Tongue (tissue), 2 donors: ENCODE results near the gene PHOX2B. TPM values are rescaled to one million over a fixed set of nuclear protein-coding genes. Genes with fewer than 3 reads are reported as not detected.
"Not testable (repeated sequence)": the region's sequence is repeated elsewhere in the genome, so short reads cannot be mapped to it uniquely, and the experiment has no call there.

Experiments
- DNase-seq: peaks from one replicate; pipeline ENCODE4 v3.0.0-alpha.2; 2015
- total RNA-seq: library from RNA; depleted of rRNA; stranded (reverse); fragments of >200 nt; gene quantifications from one replicate; pipeline ENCODE4 v1.2.3, GENCODE V29; 2014

The PHOX2B gene
- total RNA-seq, 1 donor from 2014 or later: not detected

DNA sequence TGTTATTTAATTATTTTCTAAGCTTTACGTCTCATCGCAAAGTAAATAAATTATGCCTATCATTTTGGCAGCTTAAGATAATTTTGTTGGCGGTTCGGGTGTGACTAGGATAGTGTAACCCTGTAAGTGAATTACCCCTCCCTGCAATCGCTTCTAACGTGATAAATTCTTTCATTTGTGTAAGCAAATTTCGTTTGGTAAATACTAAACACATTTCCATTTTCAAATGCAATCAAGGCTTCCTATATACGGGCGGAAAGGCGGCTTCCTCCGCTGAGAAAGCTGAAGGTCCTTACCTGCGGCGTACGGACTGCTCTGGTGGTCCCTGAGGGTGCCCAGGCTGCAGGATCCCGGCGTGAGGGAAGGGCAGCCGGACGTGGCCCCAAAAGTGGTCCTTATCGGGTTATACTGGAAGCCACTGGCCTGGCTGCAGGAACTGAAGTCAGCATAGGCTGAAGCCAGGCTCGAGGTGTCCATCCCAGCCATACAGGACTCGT, 403 bp downstream of the PHOX2B start:
- DNase-seq: no peak

DNA sequence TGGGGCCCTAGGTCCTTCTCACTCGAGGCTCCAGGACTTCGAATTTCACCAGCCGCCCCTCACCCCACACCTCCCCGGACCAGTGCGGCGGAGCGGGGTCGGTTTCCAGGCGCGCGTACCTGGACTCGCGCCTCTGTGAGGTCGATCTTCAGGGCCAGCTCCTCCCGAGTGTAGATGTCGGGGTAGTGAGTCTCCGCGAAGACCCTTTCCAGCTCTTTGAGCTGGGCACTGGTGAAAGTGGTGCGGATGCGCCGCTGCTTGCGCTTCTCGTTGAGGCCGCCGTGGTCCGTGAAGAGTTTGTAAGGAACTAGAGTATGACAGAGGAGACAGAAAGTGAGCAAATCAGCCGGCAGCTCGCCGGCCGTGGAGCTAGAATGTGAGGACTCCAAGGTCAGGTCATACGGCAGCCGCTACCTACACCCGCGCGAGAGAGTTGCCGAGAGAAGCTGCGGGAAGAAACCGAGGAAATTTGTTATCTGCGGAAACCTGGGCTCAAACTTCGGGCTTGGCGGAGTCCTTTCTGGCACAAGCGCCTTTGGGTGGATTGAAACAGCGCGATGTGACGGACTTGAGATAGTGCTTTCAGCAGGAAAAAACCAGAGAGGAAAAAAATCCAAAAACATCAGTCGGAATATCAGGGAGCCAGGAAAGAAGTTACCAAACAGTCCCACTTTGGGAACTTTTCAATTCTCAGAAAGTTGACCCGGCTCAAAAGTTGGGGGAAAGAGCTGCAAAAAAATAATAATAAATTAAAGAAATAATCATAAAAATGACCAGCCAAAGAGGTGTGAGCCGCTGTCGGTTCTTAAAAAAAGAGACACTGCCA, 1.1 kb downstream of the PHOX2B start:
- peak; percentile 13 for DNase-seq

DNA sequence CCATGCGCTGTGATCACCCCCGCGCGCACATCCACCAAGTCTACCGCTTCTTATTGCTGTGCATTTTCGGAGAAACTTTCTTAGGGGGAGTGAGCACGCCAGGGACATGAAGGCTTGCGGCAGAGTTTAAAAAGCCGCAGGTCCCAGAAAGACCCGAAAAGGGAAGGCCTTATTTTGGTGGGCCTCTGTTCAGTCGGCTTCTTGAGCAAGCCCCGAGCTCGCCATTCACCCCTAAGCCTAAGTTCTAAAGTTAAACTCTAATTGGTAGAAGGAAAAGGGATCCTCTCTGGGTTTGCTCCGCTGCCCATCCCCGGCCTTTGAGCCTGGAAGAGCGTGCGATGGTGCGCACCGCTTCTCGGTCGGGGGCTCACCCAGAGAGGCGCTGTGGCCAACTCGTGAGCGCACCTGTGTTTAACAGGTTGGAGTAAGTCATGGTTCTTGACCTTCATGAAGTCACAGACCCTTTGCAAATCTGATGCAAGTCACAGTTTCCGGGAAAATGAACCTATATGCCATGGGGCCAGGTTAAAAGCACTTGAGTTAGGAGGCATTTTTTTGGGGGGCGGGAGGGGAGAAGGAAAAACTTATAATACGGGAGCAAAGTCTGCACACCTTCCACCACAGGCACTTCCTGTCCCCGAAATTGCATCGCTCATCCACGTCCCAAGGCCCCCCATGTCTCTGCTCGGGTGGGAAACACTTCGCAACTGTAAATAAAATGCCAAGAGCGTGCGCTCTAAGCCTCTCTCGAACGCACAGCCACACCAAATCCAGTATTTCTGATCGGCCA, 1.9 kb downstream of the PHOX2B start:
- no peak for DNase-seq

DNA sequence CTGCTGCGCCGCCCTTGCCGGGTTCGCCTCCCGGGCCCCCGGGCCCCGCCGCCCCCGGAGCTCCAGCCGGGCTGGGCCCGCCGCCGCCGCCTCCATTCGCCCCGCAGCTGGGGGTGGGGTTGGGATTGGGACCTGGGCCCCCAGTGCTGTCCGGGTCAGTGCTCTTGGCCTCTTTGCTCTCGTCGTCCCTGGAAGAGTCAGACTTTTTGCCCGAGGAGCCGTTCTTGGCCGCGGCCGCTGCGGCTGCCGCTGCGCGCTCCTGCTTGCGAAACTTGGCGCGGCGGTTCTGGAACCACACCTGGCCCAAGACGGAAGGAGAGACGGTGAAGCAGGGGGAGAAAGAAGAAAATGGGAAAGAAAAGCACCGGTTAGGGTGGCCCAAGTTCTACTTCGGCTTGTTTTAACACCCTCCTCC, 2.5 kb downstream of the PHOX2B start:
- DNase-seq: no peak

DNA sequence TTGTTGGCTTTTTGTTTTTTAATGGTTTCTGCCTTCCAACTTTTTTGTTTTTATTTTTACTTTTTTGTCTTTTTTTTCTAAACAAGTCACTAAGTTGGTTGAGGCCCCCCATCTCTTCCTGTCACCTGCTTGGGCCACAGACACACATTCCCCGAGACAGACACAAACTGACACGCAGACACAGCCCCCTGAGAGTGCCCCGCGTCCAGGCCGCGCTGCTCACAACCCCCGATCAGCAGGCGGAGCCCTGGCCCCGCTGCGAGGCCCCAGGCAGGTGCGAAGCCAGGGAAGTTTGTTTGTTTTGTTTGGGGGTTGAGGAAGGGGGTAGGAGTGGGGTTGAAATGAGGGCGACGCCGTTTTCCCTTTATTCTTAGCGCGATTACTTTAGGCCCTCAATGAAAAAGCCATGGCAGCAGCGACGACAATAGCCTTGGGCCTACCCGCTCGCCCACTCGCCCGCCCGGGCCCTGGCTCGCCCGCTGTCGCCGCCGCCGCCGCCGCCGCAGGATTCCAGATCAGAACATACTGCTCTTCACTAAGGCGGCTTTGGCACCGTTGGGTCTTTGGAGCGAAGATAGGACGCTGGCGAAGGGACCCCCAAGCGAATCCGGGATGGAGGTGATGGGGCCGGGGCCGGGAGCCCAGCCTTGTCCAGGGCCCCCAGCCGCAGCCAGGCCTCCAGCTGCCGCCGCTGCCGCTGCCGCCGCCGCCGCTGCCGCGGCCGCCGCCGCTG, 3.1 kb downstream of the PHOX2B start:
- no peak for DNase-seq

DNA sequence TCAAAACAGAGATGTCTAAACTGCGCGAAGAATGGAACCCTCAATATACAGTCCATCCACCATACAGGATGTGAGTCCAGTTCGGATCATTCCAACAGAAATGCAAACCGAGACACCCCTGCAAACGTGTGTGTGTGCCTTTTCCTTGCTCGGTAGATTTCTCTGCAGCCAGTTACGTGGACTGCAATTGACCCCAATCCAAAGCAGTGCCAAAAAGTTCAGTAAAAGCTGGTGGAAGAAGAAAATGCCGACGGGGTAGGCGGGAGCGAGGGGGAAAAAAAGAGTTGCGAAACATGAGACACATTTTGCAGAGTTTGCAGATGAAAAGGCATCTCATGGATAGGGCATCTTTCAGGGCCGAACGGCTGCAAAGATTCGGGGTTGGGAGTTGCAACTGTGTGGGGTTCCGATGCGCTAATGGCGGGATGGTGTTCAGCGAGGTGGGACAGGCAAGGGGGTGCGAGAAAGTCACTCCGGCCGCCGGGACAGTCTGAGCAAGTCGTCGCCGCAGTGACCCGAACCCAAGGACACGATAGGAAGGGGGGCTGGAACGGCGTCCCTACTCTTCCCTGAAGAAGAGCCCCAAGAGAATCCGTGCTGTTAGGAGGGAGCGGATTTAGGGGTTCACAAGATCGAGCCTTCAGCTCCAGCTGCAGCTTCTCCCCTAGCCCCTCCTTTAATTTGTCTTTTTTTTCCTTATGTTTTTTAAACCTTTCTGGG, 3.8 kb downstream of the PHOX2B start:
- no peak for DNase-seq

DNA sequence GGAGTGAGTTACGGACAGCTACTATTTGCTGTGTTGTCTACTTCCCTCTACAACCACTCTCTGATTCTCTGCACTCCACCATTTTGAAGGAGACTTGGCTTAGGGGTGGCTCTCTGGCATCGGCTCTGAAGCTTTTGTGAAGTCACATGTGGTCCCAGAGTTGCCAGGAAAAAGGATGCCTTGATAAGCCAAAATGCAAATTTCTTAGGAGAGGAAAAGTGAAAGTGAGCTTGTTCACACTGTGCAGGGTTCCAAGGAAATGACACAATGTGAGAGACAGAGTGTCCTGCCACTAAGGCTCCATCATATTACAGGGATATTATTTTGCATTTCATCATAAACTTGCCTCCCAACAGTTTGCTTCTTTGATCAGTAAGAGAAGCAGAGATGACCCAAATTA, 7.2 kb downstream of the PHOX2B start:
- no peak for DNase-seq

DNA sequence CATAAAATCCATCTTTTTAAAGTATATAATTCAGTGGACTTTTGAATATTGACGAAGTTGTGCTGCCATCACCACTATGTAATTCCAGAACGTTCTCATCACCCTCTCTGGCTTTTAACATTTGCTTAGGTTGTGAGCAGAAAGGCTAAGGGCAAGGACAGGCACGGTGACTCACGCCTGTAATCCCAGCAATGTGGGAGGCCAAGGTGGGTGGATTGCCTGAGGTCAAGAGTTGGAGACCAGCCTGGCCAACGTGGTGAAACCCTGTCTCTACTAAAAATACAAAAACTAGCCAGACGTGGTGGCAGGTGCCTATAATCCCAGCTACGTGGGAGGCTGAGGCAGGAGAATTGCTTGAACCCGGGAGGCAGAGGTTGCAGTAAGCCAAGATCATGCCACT, 11.0 kb downstream of the PHOX2B start:
- not testable (repeated sequence) for DNase-seq

DNA sequence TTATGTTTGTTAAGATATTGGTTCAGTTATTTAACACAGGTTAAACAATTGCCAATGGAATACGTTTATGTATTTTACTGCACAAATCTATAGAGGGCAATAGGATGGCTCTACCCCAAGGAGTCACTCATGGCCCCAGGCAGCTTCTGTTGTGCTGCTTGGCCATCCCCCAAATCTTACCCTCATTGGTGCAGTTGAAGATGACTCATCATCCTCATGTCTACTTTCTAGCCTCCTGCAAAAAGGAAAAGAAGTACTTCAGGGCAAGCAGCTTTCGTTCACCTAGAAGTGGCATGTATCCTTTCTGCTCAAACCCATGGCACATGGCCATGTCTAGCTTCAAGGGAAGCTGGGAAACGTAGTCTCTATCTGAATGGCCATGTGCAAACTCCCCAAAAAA, 14.2 kb downstream of the PHOX2B start:
- no peak for DNase-seq

DNA sequence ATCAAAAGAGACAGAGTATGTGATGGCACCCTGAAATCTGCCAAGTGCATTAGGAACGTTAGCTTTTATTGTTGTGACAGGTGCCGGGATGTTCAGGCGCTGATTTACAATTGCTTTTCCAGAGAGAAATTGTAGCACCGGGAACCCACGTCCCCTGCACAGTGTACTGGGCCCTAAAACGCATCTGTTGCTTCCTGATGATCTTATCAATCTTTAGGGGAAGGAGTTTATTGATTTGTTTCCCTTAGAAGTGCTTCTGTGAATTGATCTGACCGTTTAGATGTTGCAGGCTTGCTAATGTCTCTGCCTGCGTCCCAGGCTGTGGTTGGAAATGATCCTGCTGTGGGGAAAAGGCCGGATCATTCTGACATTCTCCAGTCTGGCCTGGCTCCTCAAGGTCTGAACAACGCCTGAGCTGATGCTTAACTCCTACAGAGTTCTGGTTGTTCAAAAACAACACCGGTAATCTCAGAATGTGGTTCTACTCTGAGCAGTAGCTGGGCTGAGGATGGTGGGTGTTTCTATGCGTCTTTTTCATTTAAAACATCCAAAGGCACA, 16.9 kb downstream of the PHOX2B start:
- no peak for DNase-seq

DNA sequence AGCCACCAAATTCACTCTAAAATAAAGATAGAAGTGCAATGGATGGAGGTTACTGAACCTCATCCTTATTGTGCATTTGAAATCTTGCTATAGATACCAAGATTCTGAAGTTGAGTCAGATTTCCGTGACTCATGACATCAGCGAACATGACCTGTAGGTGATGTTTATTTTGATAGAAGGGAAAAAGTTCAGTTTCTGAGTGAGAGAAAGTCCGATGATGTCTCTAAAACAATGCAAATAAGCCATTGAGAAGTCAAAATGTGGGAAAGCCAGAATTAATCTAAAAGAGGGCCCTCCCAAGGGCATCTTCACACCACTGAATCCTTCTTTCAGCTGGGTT, 20.0 kb downstream of the PHOX2B start:
- DNase-seq: no peak

DNA sequence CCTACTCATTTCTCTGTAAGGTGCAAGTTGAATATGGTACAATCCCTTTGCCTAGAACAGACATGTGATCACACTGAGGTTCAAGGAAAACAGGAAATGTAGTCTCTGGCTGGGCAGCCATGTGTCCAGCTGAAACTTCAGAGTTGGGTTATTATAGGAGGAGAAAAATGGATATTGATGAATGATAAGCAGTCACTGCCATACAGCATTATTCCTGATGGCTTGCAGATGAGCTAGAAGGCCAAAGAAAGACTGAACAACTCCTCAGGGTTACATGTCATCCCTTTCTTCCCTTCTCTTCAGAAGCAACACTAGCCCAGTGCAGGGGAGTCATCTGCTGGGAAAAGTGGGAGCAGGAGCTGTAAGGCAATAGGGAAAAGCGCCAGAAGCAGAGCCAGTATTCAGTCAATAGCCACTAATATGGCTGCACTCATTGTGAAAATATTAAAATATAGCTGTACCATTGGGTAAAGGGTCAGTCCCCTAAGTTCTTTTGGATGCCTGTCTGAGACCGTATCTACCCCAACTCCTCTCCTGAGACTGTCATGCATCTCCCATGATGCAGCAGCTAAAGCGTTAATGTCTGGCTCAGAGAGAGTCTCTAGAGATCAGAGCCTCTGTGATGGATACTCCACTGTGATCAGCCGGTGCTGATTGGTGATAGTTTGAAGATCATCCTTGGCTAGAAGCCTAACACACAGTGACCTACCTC, 20.5 kb downstream of the PHOX2B start:
- DNase-seq: no peak

DNA sequence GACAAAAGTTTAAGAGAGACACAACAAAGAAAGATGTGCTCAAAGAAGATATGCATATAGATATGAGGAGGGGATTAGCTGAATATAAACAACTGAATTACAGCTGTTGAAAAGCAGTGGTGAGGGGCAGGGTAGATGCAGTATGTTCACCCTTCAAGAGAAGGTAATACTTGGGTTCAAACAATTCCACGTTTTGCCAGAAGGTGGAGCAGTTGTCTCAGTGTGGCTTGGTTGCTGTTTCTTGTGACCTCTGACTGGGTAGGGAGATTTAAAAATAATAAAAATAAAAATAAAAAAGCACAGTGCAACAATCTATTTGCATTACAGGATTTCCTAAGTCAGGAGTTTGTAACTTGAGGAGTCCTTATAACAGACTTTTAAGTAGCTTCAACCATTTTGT, 23.3 kb downstream of the PHOX2B start:
- DNase-seq: no peak

DNA sequence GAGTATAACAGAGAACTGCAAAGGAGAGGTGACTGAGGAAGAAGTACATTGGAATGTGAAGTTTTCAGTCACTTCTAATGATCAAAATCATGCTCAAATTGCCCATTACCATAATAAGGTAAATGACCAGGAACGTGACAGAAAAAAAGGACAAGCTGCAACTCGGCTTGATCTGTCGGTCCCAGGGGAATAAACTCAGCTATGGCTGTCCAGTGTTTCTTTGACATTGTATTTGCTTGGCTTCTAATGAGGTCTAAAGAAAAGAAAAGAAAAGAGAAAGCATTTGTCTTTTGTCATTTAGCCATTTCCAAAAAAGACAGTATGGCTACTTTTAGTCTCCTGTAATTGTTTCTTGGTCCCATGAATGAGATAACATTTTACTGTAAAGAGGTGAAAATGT, 25.2 kb downstream of the PHOX2B start:
- DNase-seq: no peak

DNA sequence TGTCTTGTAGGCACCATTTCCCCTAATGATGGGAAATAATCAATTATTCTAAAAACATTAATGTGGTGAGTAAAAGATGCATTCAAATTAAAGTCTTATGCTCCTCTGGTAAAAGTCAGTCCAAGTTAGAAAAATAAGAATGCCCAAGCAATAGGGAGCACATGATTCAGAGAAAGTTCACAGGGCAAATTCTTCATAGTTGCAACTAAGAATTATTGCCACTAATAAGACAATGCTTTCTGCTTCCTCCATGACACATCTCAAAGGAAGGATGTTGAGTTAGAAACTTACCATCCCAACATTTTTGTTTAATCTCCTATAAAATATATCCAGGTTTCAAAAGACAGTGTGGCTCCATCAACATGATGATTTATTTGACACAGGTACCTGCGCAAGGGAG, 26.3 kb downstream of the PHOX2B start:
- DNase-seq: no peak

DNA sequence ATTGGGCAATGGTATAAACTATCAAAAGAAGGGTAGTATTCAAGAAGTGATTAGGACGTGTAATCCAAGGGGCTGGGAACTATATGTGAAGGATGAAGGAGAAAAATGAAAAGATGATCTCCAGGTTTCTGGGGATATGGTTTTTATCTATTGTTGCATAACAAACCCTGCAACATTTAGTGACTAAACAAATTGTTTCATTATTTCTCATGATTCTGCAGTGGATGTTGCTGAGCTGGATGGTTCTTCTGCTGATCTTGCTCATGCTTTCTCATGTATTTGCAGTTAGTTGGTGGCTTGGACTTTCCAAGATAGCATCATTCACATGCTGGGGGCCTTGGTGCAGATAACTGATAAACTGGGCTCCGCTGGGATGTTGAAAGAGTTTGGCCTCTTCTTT, 29.1 kb downstream of the PHOX2B start:
- DNase-seq: no peak

DNA sequence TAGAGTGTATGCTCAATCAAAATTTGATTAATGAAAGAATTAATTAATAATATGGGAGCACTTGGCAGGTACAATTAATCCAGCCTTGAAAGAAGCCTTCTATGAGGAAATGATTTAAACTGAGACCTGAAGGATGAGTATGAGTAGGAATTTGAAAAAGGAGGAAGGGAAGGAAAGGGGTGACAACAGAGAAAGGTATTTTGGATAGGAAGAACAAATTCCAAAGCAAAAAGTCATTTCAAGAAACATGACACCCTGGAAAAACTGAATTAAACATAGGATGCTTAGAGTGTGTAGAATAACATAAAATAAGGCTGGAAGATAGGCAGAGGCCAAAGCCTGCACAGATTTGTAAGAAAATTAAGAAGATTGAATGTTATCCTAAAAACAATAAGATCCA, 29.6 kb downstream of the PHOX2B start:
- no peak for DNase-seq

DNA sequence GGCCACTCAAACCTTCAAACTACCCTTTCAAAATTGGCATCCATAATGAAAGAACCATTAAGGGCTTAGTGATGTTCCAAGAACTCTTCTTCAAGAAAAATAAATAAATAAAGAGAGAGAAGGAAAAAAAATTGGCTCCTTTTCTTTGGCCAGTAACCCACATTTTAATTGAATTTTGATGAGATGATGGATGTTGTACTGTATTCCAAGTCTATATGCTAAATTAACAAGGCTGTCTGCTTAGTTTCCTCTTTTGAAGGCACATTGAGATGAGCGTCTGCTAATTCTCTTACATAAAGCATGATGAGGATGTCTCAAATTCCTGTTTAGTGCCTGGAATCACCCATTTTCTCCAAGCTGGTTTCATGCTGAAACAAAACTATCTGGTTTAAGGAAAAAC, 33.4 kb downstream of the PHOX2B start:
- peak; percentile 32 for DNase-seq

DNA sequence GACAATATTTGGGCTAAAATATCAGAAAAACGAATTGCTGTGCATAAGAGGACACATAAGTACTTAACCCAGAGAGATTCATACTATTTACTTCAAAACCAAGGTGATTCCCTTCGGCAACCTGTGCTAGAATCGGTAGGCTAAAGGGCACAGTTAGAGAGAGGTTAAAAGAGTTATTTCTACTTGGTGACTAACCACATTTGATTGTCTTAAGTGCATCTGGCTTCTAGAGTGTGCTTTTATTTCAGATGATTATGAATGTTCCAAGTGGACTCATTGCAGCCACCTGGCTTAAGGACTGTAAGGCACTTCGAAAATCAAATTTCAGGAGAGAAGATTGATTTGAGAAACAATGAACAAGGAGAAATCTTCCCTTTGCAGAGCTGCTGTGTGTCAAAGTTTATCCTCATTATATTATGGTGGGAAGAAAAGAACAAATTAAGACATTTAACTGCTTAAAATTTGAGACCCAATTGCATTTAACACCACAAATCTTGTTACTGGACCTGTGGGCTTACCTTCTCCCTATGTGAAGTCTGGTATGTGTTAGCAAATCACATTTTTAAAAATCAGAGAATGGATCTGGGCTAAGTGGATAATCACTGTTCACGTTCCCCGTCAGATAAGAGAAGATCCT, 34.0 kb downstream of the PHOX2B start:
- no peak for DNase-seq

DNA sequence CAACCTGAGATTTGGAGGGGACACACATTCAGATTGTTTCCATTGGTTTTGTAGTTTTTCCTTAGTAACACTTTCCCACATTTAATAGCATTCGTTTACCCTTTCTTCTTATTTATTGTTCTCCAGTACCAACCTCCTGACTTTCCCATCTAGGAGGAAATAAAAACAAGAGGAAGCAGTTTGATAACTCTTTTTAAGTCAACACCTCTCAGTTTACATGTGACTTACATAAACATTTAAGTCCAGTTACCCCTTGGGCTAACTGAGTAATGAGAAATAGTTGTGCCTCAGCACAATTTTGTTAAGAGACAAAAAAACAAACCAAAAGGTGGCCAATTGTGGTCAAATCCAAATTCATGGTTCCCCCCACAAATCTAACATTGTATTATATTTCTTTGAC, 34.8 kb downstream of the PHOX2B start:
- DNase-seq: no peak

DNA sequence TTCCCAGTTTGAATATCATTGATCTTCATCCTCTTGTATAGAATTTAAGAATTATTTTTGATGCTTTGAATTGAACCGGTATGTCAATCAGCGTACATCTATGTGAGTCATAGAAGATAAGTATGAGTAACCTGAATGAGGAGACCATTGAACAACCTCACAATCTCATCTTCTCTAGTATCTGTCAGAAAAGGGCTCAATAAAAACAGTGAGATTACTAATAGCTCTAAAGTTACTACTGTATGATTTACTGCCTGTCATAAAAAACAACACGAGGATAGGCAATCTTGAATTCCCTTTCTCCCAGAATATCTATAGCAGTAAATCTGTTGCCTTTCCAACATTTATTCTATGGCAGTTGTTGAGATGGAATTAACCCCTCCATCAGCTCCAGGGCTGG, 36.1 kb downstream of the PHOX2B start:
- no peak for DNase-seq
